ENCODE measurements around the gene IL1RAPL1. TPM values are rescaled to one million over a fixed set of nuclear protein-coding genes. Genes with fewer than 3 reads are reported as not detected.

Gene IL1RAPL1
- polyA plus RNA-seq, 1 of the 3 experiments (the other 2 are of a cell fraction) = 2.8 TPM

DNA sequence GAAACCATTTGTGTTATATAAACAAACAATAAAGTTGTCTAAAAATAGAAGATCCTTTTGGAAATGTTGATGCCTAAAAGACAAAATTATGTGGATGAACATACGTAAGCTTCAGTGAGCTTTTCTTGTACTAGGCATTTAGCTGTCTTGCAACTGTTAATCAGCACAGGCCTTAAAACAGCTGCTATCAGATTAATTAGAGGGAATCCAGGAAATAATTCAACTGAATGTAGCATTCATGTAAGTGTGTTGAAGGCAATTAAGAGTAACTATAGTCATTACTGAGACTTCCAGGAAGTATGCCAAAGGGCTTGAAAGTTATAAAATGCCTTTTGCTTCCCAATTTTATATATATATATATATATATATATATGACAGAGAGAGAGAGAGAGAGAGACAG lies 248.7 kb downstream of the IL1RAPL1 start:
- Histone ChIP-seq H3K9ac (no peak overlapping the region), H3K27me3 (ENCODE audit: insufficient read depth) (no peaks in the 10 kb centered on the region), H3K4me1 (ENCODE audit: control insufficient read depth in 1 of 2, insufficient read depth in 2 of 2, low read depth in 1 of 2, low read length in 1 of 2) (no peaks in the 10 kb centered on the region), H3K79me2 (ENCODE audit: insufficient read depth) (no peaks in the 10 kb centered on the region), H3K4me3 (ENCODE audit: low read depth in 2 of 2, low read length in 1 of 2) (no peak overlapping the region), H4K20me1 (ENCODE audit: insufficient read depth) (no peaks in the 10 kb centered on the region), H3K9me2 (no peaks in the 10 kb centered on the region), H3F3A (replicated peaks; ENCODE audit: insufficient read depth) (no peaks in the 10 kb centered on the region), H2AFZ (ENCODE audit: low read depth) (no peak overlapping the region), H3K36me3 (replicated peaks in 1 of 2; ENCODE audit: control insufficient read depth in 1 of 2, insufficient read depth in 2 of 2, low read length in 1 of 2) (no peaks in the 10 kb centered on the region), H3K27ac (ENCODE audit: low read depth in 2 of 2, low read length in 1 of 2) (no peak overlapping the region), H3K4me2 (no peak overlapping the region), H3K9me3 (no peaks in the 10 kb centered on the region)
- TF ChIP-seq FOSL2 (IDR thresholded peaks at IDR 0.05; ENCODE audit: borderline replicate concordance, low read depth) (no peak), GABPA (IDR thresholded peaks at IDR 0.05; ENCODE audit: low read depth) (no peak), CHD2 (IDR thresholded peaks at IDR 0.05; ENCODE audit: low read length, partially characterized antibody) (no peak), REST (IDR thresholded peaks at IDR 0.05; ENCODE audit: low read depth, low read length) (no peak), NRF1 (IDR thresholded peaks at IDR 0.05; ENCODE audit: low read depth, low read length) (no peak), SIN3A (IDR thresholded peaks at IDR 0.05; ENCODE audit: borderline replicate concordance, low read depth, low read length) (no peak), CTCF (IDR thresholded peaks at IDR 0.05) (no peak), RCOR1 (IDR thresholded peaks at IDR 0.05; ENCODE audit: low read length) (no peak), RFX5 (IDR thresholded peaks at IDR 0.05; ENCODE audit: low read length) (no peak), RAD21 (IDR thresholded peaks at IDR 0.05; ENCODE audit: low read length) (no peak), FOXM1 (IDR thresholded peaks at IDR 0.05; ENCODE audit: low read depth) (no peak), POLR2AphosphoS5 (IDR thresholded peaks at IDR 0.05; ENCODE audit: low read depth, low read length) (no peak), ELF1 (IDR thresholded peaks at IDR 0.05) (no peak), FOXJ3 (CRISPR knock-in tag; IDR thresholded peaks at IDR 0.05) (no peak), TAF1 (IDR thresholded peaks at IDR 0.05; ENCODE audit: borderline replicate concordance, low read depth, low read length) (no peak)
- TF ChIP-seq, protein P1, sequence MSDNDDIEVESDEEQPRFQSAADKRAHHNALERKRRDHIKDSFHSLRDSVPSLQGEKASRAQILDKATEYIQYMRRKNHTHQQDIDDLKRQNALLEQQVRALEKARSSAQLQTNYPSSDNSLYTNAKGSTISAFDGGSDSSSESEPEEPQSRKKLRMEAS (IDR thresholded peaks at IDR 0.05; ENCODE audit: low read depth) = no peak
- TF ChIP-seq, protein P2, sequence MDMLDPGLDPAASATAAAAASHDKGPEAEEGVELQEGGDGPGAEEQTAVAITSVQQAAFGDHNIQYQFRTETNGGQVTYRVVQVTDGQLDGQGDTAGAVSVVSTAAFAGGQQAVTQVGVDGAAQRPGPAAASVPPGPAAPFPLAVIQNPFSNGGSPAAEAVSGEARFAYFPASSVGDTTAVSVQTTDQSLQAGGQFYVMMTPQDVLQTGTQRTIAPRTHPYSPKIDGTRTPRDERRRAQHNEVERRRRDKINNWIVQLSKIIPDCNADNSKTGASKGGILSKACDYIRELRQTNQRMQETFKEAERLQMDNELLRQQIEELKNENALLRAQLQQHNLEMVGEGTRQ (IDR thresholded peaks at IDR 0.05; ENCODE audit: borderline replicate concordance, low read depth, low read length) = no peak
- TF ChIP-seq, protein P3, sequence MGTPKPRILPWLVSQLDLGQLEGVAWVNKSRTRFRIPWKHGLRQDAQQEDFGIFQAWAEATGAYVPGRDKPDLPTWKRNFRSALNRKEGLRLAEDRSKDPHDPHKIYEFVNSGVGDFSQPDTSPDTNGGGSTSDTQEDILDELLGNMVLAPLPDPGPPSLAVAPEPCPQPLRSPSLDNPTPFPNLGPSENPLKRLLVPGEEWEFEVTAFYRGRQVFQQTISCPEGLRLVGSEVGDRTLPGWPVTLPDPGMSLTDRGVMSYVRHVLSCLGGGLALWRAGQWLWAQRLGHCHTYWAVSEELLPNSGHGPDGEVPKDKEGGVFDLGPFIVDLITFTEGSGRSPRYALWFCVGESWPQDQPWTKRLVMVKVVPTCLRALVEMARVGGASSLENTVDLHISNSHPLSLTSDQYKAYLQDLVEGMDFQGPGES (IDR thresholded peaks at IDR 0.05; ENCODE audit: low read depth, low read length) = no peak
- TF ChIP-seq, protein P4, sequence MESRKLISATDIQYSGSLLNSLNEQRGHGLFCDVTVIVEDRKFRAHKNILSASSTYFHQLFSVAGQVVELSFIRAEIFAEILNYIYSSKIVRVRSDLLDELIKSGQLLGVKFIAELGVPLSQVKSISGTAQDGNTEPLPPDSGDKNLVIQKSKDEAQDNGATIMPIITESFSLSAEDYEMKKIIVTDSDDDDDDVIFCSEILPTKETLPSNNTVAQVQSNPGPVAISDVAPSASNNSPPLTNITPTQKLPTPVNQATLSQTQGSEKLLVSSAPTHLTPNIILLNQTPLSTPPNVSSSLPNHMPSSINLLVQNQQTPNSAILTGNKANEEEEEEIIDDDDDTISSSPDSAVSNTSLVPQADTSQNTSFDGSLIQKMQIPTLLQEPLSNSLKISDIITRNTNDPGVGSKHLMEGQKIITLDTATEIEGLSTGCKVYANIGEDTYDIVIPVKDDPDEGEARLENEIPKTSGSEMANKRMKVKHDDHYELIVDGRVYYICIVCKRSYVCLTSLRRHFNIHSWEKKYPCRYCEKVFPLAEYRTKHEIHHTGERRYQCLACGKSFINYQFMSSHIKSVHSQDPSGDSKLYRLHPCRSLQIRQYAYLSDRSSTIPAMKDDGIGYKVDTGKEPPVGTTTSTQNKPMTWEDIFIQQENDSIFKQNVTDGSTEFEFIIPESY (IDR thresholded peaks at IDR 0.05; ENCODE audit: borderline replicate concordance, low read depth) = no peak
- POLR2A ChIA-PET = no interaction called here
- CTCF ChIA-PET = no interaction called here
- 15% methylated on average over 1 of the region's 1 CpG for WGBS (ENCODE audit: low lambda C conversion rate)
- no peak for DNase-seq

All from SK-N-SH (cell line).